ENCODE results near the gene PALLD.

DNA sequence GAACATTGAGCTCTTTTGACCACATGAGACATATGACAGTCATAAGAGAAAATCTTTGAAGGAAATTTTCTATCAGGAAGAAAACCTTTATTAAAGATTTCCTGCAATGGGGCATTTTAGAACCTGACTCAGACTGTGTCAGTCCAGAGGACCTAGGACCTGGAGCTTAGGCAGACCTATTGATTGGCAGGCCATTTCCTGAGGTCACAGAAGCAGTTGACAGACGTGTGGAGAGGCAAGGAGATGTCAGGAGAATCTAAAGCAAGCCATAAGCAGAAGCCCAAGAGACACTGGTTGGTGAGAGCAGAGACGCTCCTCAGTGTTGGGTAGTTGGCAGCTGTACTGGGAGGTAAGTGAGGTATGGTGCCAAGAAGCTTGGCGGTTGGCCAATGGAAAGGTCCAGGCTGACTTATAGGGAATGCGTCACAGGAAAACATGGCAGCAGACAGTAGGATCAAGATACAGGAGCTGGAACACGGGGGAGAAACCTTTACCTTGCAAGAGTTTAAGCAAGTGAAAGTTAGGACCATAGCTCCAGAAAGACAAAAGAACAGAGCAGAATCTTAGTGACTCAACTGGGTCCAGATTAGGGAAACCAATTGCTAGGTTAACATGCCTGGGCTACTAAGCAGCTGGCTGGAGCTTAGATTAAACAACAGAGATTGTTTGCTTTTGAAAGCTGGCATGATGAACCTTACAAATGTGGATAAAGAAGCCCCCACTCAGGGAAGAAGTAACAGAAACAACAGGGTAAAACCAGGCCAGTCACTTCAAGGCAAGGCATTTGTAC, 18.6 kb downstream of the PALLD start:
- TF ChIP-seq, protein P1, sequence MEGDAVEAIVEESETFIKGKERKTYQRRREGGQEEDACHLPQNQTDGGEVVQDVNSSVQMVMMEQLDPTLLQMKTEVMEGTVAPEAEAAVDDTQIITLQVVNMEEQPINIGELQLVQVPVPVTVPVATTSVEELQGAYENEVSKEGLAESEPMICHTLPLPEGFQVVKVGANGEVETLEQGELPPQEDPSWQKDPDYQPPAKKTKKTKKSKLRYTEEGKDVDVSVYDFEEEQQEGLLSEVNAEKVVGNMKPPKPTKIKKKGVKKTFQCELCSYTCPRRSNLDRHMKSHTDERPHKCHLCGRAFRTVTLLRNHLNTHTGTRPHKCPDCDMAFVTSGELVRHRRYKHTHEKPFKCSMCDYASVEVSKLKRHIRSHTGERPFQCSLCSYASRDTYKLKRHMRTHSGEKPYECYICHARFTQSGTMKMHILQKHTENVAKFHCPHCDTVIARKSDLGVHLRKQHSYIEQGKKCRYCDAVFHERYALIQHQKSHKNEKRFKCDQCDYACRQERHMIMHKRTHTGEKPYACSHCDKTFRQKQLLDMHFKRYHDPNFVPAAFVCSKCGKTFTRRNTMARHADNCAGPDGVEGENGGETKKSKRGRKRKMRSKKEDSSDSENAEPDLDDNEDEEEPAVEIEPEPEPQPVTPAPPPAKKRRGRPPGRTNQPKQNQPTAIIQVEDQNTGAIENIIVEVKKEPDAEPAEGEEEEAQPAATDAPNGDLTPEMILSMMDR (IDR thresholded peaks at IDR 0.05; ENCODE audit: borderline replicate concordance, extremely low read depth, low read length, poor library complexity, severe bottlenecking), result no peak
- no peak for TF ChIP-seq EZH2 (IDR thresholded peaks at IDR 0.05; ENCODE audit: borderline replicate concordance, low read depth, low read length, severe bottlenecking)
